Stimulated activated CD4-positive, alpha-beta T cell treated with anti-CD3 and anti-CD28 coated beads, Interleukin-4, amount 100 ng/mL, for 24 hours (primary cell): ENCODE measurements around the gene KLHL36.

Experiments used
- DNase-seq: peaks from one replicate; pipeline ENCODE4 v3.0.0-alpha.2; 2020

Gene KLHL36

GRCh38 chr16:84648595-84649510 lies 542 bp downstream of the KLHL36 start:
- DNase-seq = peak; percentile 30

GRCh38 chr16:84649511-84649861 lies 1.2 kb downstream of the KLHL36 start:
- no peak for DNase-seq

GRCh38 chr16:84650062-84650991 lies 2.0 kb downstream of the KLHL36 start:
- DNase-seq = no peak

GRCh38 chr16:84652566-84652965 lies 4.3 kb downstream of the KLHL36 start:
- DNase-seq = peak; percentile 18

- DNase-seq = no peak
These were observed 5.9 kb downstream of the KLHL36 start for GRCh38 chr16:84654238-84654637.

- DNase-seq = no peak
These were observed 6.7 kb downstream of the KLHL36 start for GRCh38 chr16:84654998-84655397.

GRCh38 chr16:84656649-84657048 lies 8.3 kb downstream of the KLHL36 start:
- no peak for DNase-seq

GRCh38 chr16:84657229-84657837 lies 9.0 kb downstream of the KLHL36 start:
- DNase-seq = no peak

GRCh38 chr16:84658690-84659089 lies 10.4 kb downstream of the KLHL36 start:
- no peak for DNase-seq

- no peak for DNase-seq
These were observed 11.5 kb downstream of the KLHL36 start for GRCh38 chr16:84659656-84660300.

GRCh38 chr16:84660973-84661372 lies 12.7 kb downstream of the KLHL36 start:
- no peak for DNase-seq

GRCh38 chr16:84661418-84662060 lies 13.2 kb downstream of the KLHL36 start:
- DNase-seq = no peak

- DNase-seq = no peak
These were observed 14.2 kb downstream of the KLHL36 start for GRCh38 chr16:84662471-84662870.

GRCh38 chr16:84663433-84664101 lies 15.3 kb downstream of the KLHL36 start:
- no peak for DNase-seq

- DNase-seq = no peak
These were observed 17.0 kb downstream of the KLHL36 start for GRCh38 chr16:84665359-84665758.

- no peak for DNase-seq
These were observed 17.5 kb downstream of the KLHL36 start for GRCh38 chr16:84665843-84666242.

GRCh38 chr16:84667600-84668309 lies 19.4 kb downstream of the KLHL36 start:
- DNase-seq = no peak

GRCh38 chr16:84670063-84670462 lies 21.8 kb downstream of the KLHL36 start:
- DNase-seq = no peak

- peak; percentile 84 for DNase-seq
These were observed 24.2 kb downstream of the KLHL36 start for GRCh38 chr16:84672276-84673202.

- DNase-seq = no peak
These were observed 24.9 kb downstream of the KLHL36 start for GRCh38 chr16:84673203-84673535.
